Astrocyte (in vitro differentiated cells and primary cell): ENCODE results near the gene ITPRIPL1. TPM values are rescaled to one million over a fixed set of nuclear protein-coding genes. Genes with fewer than 3 reads are reported as not detected.

Source experiments
- DNase-seq: peaks from one replicate; pipeline ENCODE4 v3.0.0-alpha.2; 2010; ENCODE audit warnings: low read depth
- FAIRE-seq: peaks from 2 replicates; lab custom pipeline; 2011; peaks lifted over from hg19 to GRCh38; lab: Jason Lieb, UNC
- H2AFZ ChIP-seq: 2 replicates; pipeline ENCODE4 v1.6.0; 2012; ENCODE audit warnings: low read depth, low read length, inconsistent platforms
- H3K27ac ChIP-seq: 2 replicates; pipeline ENCODE4 v1.5.1; 2011; ENCODE audit warnings: low read depth, low read length, inconsistent platforms
- H3K27me3 ChIP-seq: 2 replicates; pipeline ENCODE4 v1.6.0; 2011; ENCODE audit warnings: low read length, inconsistent platforms; ENCODE audit not compliant: insufficient read depth
- H3K36me3 ChIP-seq: 2 replicates; pipeline ENCODE4 v1.5.1; 2011; ENCODE audit warnings: low read length, inconsistent platforms; ENCODE audit not compliant: insufficient read depth
- H3K4me1 ChIP-seq: 2 replicates; pipeline ENCODE4 v1.5.1; 2011; ENCODE audit warnings: low read length, inconsistent platforms; ENCODE audit not compliant: insufficient read depth
- H3K4me2 ChIP-seq: 2 replicates; pipeline ENCODE4 v1.6.0; 2012; ENCODE audit warnings: low read length, inconsistent platforms
- H3K4me3 ChIP-seq: 2 replicates; pipeline ENCODE4 v1.5.1; 2011; ENCODE audit warnings: low read depth, mild to moderate bottlenecking, low read length, inconsistent platforms; ENCODE audit not compliant: insufficient read depth
- H3K79me2 ChIP-seq: 2 replicates; pipeline ENCODE4 v1.6.0; 2012; ENCODE audit warnings: mild to moderate bottlenecking, low read length, inconsistent platforms; ENCODE audit not compliant: insufficient read depth
- H3K9ac ChIP-seq: 2 replicates; pipeline ENCODE4 v1.6.0; 2012; ENCODE audit warnings: mild to moderate bottlenecking, low read length, inconsistent platforms
- H3K9me3 ChIP-seq: 2 replicates; pipeline ENCODE4 v1.5.1; 2012; ENCODE audit warnings: low read depth, mild to moderate bottlenecking, low read length, inconsistent platforms; ENCODE audit not compliant: insufficient read depth
- H4K20me1 ChIP-seq: 2 replicates; pipeline ENCODE4 v1.6.0; 2012; ENCODE audit warnings: low read length, inconsistent platforms; ENCODE audit not compliant: insufficient read depth
- H3K27ac Mint-ChIP-seq: one replicate; pipeline ENCODE4 v1.8.0; 2021; ENCODE audit warnings: mild to moderate bottlenecking, mixed read lengths; ENCODE audit not compliant: unreplicated experiment
- H3K27me3 Mint-ChIP-seq: one replicate; pipeline ENCODE4 v1.8.0; 2021; ENCODE audit warnings: low read depth, mixed read lengths; ENCODE audit not compliant: unreplicated experiment
- H3K36me3 Mint-ChIP-seq: one replicate; pipeline ENCODE4 v1.8.0; 2021; ENCODE audit warnings: low read depth, mixed read lengths; ENCODE audit not compliant: unreplicated experiment
- H3K4me1 Mint-ChIP-seq: one replicate; pipeline ENCODE4 v1.8.0; 2021; ENCODE audit warnings: low read depth, mixed read lengths; ENCODE audit not compliant: unreplicated experiment
- H3K4me3 Mint-ChIP-seq: one replicate; pipeline ENCODE4 v1.8.0; 2021; ENCODE audit warnings: mild to moderate bottlenecking, moderate library complexity, mixed read lengths; ENCODE audit not compliant: unreplicated experiment
- H3K9me3 Mint-ChIP-seq: one replicate; pipeline ENCODE4 v1.8.0; 2021; ENCODE audit warnings: mild to moderate bottlenecking, mixed read lengths; ENCODE audit not compliant: unreplicated experiment
- EZH2 ChIP-seq: IDR thresholded peaks from 2 replicates; pipeline ENCODE4 v1.6.1; 2012; ENCODE audit warnings: mild to moderate bottlenecking, low read length, inconsistent platforms; ENCODE audit not compliant: insufficient read depth
- total RNA-seq: library from RNA; stranded (reverse); gene quantifications from 2 replicates; pipeline ENCODE4 v1.2.1, GENCODE V29; 2021
- TF ChIP-seq, protein P1 (sequence below): IDR thresholded peaks from 2 replicates; pipeline ENCODE4 v1.5.1; 2011; ENCODE audit warnings: low read depth, mild to moderate bottlenecking, inconsistent platforms, low read length, moderate library complexity; ENCODE audit not compliant: insufficient read depth

The ITPRIPL1 gene
- total RNA-seq, 1 donor from 2014 or later = 0.45 TPM

- Histone ChIP-seq H2AFZ (no peak overlapping the region), H3K4me3 (no peak overlapping the region), H3K9me3 (no peaks in the 10 kb centered on the region), H3K79me2 (peaks cover 22% of the 10 kb centered on the region), H3K9ac (no peak overlapping the region), H3K4me2 (no peak overlapping the region), H3K27me3 (no peaks in the 10 kb centered on the region), H3K27ac (no peak overlapping the region), H3K36me3 (peaks cover 2% of the 10 kb centered on the region), H3K4me1 (peaks cover 12% of the 10 kb centered on the region), H4K20me1 (peaks cover under 1% of the 10 kb centered on the region)
- Mint-ChIP-seq H3K27me3 (no peaks in the 10 kb centered on the region), H3K4me3 (no peak overlapping the region), H3K36me3 (peaks cover under 1% of the 10 kb centered on the region), H3K4me1 (peaks cover 16% of the 10 kb centered on the region), H3K27ac (no peak overlapping the region), H3K9me3 (no peaks in the 10 kb centered on the region)
- DNase-seq (no peak), FAIRE-seq (no peak)
- TF ChIP-seq, protein P1, sequence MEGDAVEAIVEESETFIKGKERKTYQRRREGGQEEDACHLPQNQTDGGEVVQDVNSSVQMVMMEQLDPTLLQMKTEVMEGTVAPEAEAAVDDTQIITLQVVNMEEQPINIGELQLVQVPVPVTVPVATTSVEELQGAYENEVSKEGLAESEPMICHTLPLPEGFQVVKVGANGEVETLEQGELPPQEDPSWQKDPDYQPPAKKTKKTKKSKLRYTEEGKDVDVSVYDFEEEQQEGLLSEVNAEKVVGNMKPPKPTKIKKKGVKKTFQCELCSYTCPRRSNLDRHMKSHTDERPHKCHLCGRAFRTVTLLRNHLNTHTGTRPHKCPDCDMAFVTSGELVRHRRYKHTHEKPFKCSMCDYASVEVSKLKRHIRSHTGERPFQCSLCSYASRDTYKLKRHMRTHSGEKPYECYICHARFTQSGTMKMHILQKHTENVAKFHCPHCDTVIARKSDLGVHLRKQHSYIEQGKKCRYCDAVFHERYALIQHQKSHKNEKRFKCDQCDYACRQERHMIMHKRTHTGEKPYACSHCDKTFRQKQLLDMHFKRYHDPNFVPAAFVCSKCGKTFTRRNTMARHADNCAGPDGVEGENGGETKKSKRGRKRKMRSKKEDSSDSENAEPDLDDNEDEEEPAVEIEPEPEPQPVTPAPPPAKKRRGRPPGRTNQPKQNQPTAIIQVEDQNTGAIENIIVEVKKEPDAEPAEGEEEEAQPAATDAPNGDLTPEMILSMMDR = no peak
- no peak for TF ChIP-seq EZH2
These were observed 16.9 kb upstream of the ITPRIPL1 start for GRCh38 chr2:96308248-96308647.

- Mint-ChIP-seq H3K4me1 (peaks cover 8% of the 10 kb centered on the region), H3K27me3 (no peaks in the 10 kb centered on the region), H3K9me3 (no peaks in the 10 kb centered on the region), H3K36me3 (no peaks in the 10 kb centered on the region), H3K4me3 (no peak overlapping the region), H3K27ac (no peak overlapping the region)
- peak overlapping the region; percentile 67 for H3K4me2 ChIP-seq
- TF ChIP-seq, protein P1 = no peak
- H3K9me3 ChIP-seq = no peaks in the 10 kb centered on the region
- no peaks in the 10 kb centered on the region for H4K20me1 ChIP-seq
- DNase-seq (no peak), FAIRE-seq (no peak)
- no peaks in the 10 kb centered on the region for H3K27me3 ChIP-seq
- peaks cover 15% of the 10 kb centered on the region for H3K4me1 ChIP-seq
- H3K9ac ChIP-seq = no peak overlapping the region
- H2AFZ ChIP-seq = no peak overlapping the region
- no peaks in the 10 kb centered on the region for H3K36me3 ChIP-seq
- no peaks in the 10 kb centered on the region for H3K79me2 ChIP-seq
- peak overlapping the region; percentile 45 for H3K27ac ChIP-seq
- H3K4me3 ChIP-seq = no peak overlapping the region
These were observed 10.1 kb upstream of the ITPRIPL1 start for GRCh38 chr2:96315005-96315399.

- H3K27me3 ChIP-seq = peaks cover under 1% of the 10 kb centered on the region
- H3K27ac ChIP-seq = peak overlapping the region; percentile 45
- H3K4me2 ChIP-seq = peak overlapping the region; percentile 67
- FAIRE-seq = peak; percentile 81
- H3K4me1 Mint-ChIP-seq = peaks cover 8% of the 10 kb centered on the region
- no peaks in the 10 kb centered on the region for H4K20me1 ChIP-seq
- no peak overlapping the region for H3K27ac Mint-ChIP-seq
- H3K9me3 ChIP-seq = no peaks in the 10 kb centered on the region
- peak overlapping the region; percentile 13 for H3K9ac ChIP-seq
- H3K4me1 ChIP-seq = peaks cover 15% of the 10 kb centered on the region
- no peaks in the 10 kb centered on the region for H3K36me3 ChIP-seq
- no peak overlapping the region for H3K4me3 ChIP-seq
- H3K79me2 ChIP-seq = no peaks in the 10 kb centered on the region
- DNase-seq = peak; percentile 76
- no peaks in the 10 kb centered on the region for H3K9me3 Mint-ChIP-seq
- no peak for TF ChIP-seq EZH2
- TF ChIP-seq, protein P1 = no peak
- peaks cover 3% of the 10 kb centered on the region for H3K27me3 Mint-ChIP-seq
- no peaks in the 10 kb centered on the region for H3K36me3 Mint-ChIP-seq
- H3K4me3 Mint-ChIP-seq = no peak overlapping the region
- H2AFZ ChIP-seq = peak overlapping the region; percentile 55
These were observed 9.6 kb upstream of the ITPRIPL1 start for GRCh38 chr2:96315400-96316071.
